Mammary epithelial cell (primary cell): ENCODE measurements around the gene LNP1.

Experiments used
- CTCF ChIP-seq, 2 donors: IDR thresholded peaks in 1 of 2; conservative IDR thresholded peaks in 1 of 2; 2 replicates each; pipeline ENCODE4 v1.5.1; 2011 to 2012; ENCODE audit warnings: inconsistent platforms in 2 of 2, low read length in 2 of 2, mild to moderate bottlenecking in 2 of 2, control low read depth in 1 of 2, low read depth in 1 of 2; ENCODE audit not compliant: insufficient read depth in 1 of 2; ENCODE audit errors: extremely low read depth in 1 of 2
- EZH2 ChIP-seq: IDR thresholded peaks from 2 replicates; pipeline ENCODE4 v1.6.1; 2012; ENCODE audit warnings: low read length, inconsistent platforms, borderline replicate concordance

GRCh38 chr3:100503448-100503847 is 102.1 kb downstream of the LNP1 start:
- no peak for TF ChIP-seq CTCF (conservative IDR thresholded peaks at IDR 0.05 in 1 of 2, IDR thresholded peaks at IDR 0.05 in 1 of 2; ENCODE audit: extremely low read depth in 1 of 2, insufficient read depth in 1 of 2, low read depth in 1 of 2, low read length in 2 of 2)
- TF ChIP-seq EZH2, result no peak
